Parathyroid adenoma (tissue), 2 donors: Measurements from ENCODE around the gene KLHDC7B.

Experiments used
- H2AFZ ChIP-seq: fragments of 300-600 bp; sonication (generic); one replicate; pipeline ENCODE4 v1.7.0; 2017; ENCODE audit warnings: antibody characterized with exemption, mild to moderate bottlenecking
- H3K27ac ChIP-seq: fragments of 300-600 bp; sonication (generic); one replicate; pipeline ENCODE4 v1.7.0; 2017
- H3K27me3 ChIP-seq: fragments of 300-600 bp; sonication (generic); one replicate; pipeline ENCODE4 v1.7.0; 2017; ENCODE audit warnings: low read length; ENCODE audit not compliant: control insufficient read depth, insufficient read depth
- H3K36me3 ChIP-seq: fragments of 300-600 bp; sonication (generic); one replicate; pipeline ENCODE4 v1.7.0; 2017; ENCODE audit warnings: low read length; ENCODE audit not compliant: control insufficient read depth, insufficient read depth
- H3K4me1 ChIP-seq: fragments of 300-600 bp; sonication (generic); one replicate; pipeline ENCODE4 v1.7.0; 2017; ENCODE audit warnings: control low read depth
- H3K4me2 ChIP-seq: fragments of 300-600 bp; sonication (generic); one replicate; pipeline ENCODE4 v1.7.0; 2017; ENCODE audit warnings: low read length
- H3K4me3 ChIP-seq: fragments of 300-600 bp; sonication (generic); one replicate; pipeline ENCODE4 v1.7.0; 2017; ENCODE audit warnings: low read depth, low read length
- H3K79me2 ChIP-seq: fragments of 300-600 bp; sonication (generic); one replicate; pipeline ENCODE4 v1.7.0; 2017; ENCODE audit warnings: control low read depth
- H3K9ac ChIP-seq: fragments of 300-600 bp; sonication (generic); one replicate; pipeline ENCODE4 v1.7.0; 2017; ENCODE audit warnings: mild to moderate bottlenecking
- H3K9me3 ChIP-seq: fragments of 300-600 bp; sonication (generic); one replicate; pipeline ENCODE4 v1.7.0; 2017; ENCODE audit warnings: low read length; ENCODE audit not compliant: control insufficient read depth
- TF ChIP-seq, protein P1 (sequence below): fragments of 300-600 bp; sonication (generic); IDR thresholded peaks from one replicate; pipeline ENCODE4 v1.7.0; 2017; ENCODE audit warnings: antibody characterized with exemption, mild to moderate bottlenecking
- donor health status: primary hyperparathyroidism.

Gene KLHDC7B

DNA sequence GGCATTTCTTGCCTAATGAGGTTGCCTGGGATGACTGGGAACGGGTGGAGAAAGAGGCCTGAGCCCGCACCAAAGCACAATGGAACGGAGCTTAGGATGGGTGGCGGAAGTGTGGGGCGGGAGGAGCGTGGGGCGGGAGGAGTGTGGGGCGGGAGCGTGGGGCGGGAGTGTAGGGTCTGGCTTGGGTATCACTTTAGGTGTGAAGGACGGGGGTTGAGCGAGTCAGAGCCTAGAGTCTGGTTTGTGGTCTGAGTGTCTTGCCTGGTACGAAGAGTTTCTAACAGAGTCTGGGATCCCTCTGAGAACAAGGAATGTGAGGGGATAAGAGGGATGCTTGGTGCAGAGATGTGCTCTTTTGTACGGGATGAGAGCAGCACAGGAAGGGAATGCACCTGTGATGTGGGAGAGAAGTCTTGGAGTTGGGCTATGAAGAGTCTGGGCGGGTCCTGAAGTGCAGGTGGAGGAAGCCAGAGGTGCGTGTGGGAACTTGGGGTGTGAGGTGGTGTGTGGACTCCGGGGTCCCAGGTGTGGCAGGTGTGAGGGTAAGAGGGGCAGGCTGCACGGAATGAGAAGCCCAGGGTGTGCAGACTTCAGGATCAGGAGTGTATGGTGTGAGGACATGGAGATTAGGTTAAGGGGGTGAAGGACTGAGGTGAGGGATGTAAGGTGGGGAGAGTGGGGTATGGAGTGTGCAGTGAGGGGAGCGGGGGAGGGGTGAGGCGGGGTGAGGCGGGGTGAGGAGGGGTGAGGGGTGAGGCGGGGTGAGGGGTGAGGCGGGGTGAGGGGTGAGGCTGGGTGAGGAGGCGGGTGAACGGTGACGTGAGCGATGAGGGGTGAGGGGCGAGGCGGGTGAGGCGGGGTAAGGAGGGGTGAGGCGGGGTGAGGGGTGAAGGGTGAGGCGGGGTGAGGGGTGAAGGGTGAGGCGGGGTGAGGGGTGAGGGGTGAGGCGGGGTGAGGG, 16.0 kb downstream of the KLHDC7B start:
- H3K27ac ChIP-seq: no peak overlapping the region
- H3K9me3 ChIP-seq: no peaks in the 10 kb centered on the region
- H2AFZ ChIP-seq: no peak overlapping the region
- H3K36me3 ChIP-seq: no peaks in the 10 kb centered on the region
- no peaks in the 10 kb centered on the region for H3K4me1 ChIP-seq
- no peak overlapping the region for H3K4me3 ChIP-seq
- TF ChIP-seq, protein P1, sequence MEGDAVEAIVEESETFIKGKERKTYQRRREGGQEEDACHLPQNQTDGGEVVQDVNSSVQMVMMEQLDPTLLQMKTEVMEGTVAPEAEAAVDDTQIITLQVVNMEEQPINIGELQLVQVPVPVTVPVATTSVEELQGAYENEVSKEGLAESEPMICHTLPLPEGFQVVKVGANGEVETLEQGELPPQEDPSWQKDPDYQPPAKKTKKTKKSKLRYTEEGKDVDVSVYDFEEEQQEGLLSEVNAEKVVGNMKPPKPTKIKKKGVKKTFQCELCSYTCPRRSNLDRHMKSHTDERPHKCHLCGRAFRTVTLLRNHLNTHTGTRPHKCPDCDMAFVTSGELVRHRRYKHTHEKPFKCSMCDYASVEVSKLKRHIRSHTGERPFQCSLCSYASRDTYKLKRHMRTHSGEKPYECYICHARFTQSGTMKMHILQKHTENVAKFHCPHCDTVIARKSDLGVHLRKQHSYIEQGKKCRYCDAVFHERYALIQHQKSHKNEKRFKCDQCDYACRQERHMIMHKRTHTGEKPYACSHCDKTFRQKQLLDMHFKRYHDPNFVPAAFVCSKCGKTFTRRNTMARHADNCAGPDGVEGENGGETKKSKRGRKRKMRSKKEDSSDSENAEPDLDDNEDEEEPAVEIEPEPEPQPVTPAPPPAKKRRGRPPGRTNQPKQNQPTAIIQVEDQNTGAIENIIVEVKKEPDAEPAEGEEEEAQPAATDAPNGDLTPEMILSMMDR: no peak
- no peak overlapping the region for H3K4me2 ChIP-seq
- no peak overlapping the region for H3K9ac ChIP-seq
- no peaks in the 10 kb centered on the region for H3K27me3 ChIP-seq
- no peaks in the 10 kb centered on the region for H3K79me2 ChIP-seq

DNA sequence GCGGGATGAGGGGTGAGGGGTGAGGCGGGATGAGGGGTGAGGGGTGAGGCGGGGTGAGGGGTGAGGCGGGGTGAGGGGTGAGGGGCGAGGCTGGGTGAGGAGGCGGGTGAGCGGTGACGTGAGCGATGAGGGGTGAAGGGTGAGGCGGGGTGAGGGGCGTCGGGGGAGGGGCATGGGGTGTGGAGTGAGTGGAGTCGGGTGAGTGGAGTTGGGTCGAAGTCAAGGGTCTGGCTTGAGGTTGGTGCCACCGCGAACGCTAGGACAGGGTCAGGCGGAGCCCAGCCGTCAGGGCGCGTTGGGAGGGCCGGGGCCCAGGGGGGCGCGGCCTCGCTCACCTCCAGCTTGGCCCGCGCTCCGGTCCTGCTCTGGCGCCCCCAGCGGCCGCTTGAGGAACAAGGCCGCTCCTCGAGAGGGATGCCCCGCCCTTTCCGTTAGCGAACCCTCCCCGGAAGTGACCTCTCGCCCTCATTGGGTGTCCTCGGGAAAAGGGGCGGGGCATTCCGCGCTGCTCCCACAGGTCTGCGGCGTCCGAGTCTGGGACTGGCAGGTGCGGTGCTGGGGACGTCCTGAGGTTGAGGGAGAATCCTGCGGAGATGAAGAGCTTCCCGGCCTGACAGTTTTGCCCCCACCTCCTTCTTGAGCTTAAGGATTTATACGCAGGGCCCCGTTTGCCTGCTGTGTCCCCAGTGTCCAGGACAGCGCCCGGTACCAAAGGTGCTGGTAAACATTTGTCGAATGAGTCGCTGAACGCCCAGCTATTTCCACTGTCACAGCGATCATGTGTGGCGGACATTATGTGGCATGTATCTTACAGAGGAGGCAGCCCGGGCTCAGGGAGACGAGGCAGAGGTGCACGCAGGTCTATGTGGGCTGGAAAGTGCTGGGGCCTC, 17.1 kb downstream of the KLHDC7B start, which contains the start of gene SYCE3:
TSS of gene SYCE3 (minus strand) at position 397 of the 890 bp plus-strand sequence. CDS start 6,514 bp downstream, outside the sequence.
- no peaks in the 10 kb centered on the region for H3K79me2 ChIP-seq
- H2AFZ ChIP-seq: peak within 1 kb of the TSS; percentile 72
- peak within 1 kb of the TSS; percentile 87 for H3K4me3 ChIP-seq
- peak within 1 kb of the TSS; percentile 98 for H3K4me2 ChIP-seq
- H3K36me3 ChIP-seq: no peaks in the 10 kb centered on the region
- no peaks in the 10 kb centered on the region for H3K27me3 ChIP-seq
- TF ChIP-seq, protein P1: peak; percentile 91
- H3K9ac ChIP-seq: peak within 1 kb of the TSS; percentile 53
- peak within 1 kb of the TSS; percentile 93 for H3K27ac ChIP-seq
- H3K9me3 ChIP-seq: no peaks in the 10 kb centered on the region
- H3K4me1 ChIP-seq: no peaks in the 10 kb centered on the region

DNA sequence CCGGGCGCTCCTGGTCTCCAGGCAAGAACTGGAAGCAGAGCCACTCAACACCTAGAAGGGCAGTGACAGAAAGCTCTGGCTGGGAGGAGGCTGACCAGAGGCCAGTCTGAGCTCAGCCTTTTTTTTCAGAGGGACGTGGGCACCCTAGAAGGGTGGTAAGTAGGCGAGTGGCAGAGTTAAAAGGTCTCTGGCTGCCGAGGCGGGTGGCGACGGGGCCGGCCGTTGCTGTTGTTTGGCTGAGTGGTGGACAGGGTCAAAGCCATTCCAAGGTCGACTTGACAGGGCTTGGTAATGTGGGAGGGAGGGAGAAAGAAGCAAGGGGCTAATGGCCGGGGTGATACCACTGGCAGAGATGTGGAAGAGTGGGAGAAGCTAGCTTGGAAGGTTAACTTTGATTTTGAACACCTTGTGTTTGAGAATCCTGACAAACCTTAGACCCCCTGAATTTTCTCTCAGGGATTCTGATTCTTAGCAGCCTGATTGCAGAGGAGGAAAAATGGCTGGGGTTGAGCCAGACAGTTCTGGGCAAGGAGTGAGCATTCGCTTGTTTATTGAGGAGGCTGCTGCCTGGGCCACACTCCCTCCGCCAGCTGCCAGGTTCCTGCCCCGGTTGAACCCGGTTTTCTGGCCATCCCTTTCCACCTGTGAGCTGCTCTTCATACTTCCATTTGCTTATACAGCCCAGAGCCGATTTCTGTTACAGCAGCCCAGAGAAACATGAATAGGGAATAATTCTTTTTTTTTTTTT, 17.9 kb downstream of the KLHDC7B start:
- peak overlapping the region; percentile 53 for H3K9ac ChIP-seq
- no peaks in the 10 kb centered on the region for H3K27me3 ChIP-seq
- no peaks in the 10 kb centered on the region for H3K4me1 ChIP-seq
- H3K4me2 ChIP-seq: peak overlapping the region; percentile 98
- no peaks in the 10 kb centered on the region for H3K36me3 ChIP-seq
- H3K9me3 ChIP-seq: no peaks in the 10 kb centered on the region
- peak overlapping the region; percentile 93 for H3K27ac ChIP-seq
- TF ChIP-seq, protein P1: no peak
- H3K4me3 ChIP-seq: peak overlapping the region; percentile 87
- H3K79me2 ChIP-seq: no peaks in the 10 kb centered on the region
- H2AFZ ChIP-seq: peak overlapping the region; percentile 72

DNA sequence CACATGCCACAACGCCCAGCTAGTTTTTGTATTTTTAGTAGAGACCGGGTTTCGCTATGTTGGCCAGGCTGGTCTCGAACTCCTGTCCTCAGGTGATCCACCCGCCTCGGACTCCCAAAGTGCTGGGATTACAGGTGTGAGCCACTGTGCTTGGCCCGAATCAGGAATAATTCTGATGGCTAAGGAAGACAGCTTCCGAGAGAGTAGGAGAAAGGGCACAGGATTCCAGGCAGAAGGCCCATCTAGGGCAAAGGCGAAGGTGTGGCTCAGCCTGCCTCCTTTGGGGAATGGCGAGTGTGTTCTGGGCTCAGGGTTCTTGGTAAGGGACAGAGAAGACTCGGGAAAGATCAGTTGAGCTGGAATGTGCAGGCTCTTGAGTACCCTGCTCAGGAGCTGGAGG, 18.6 kb downstream of the KLHDC7B start:
- Histone ChIP-seq H3K36me3 (no peaks in the 10 kb centered on the region), H3K9ac (no peak overlapping the region), H3K4me3 (peak overlapping the region; percentile 87), H3K9me3 (no peaks in the 10 kb centered on the region), H3K4me2 (no peak overlapping the region), H3K27ac (peak overlapping the region; percentile 93), H3K79me2 (no peaks in the 10 kb centered on the region), H3K27me3 (no peaks in the 10 kb centered on the region), H2AFZ (no peak overlapping the region), H3K4me1 (peaks cover under 1% of the 10 kb centered on the region)
- TF ChIP-seq, protein P1: no peak
